Endothelial cell of umbilical vein (primary cell): ENCODE results near the gene ADIRF. TPM values are rescaled to one million over a fixed set of nuclear protein-coding genes. Genes with fewer than 3 reads are reported as not detected.

Experiments used
- BruUV-seq: library from RNA; stranded (reverse); fragments of 400-500 nt; replicated peaks from 2 replicates; lab custom pipeline; 2021; lab: Mats Ljungman, UMichigan
- CTCF ChIA-PET: fragments of 300-600, 350-600 bp; sonication (Branson Sonifier 250); formaldehyde crosslinking; loops from one replicate; lab custom pipeline; 2021; ENCODE audit warnings: antibody characterized with exemption, inconsistent platforms; lab: Charles Lee
- POLR2A ChIA-PET: fragments of 300-600, 350-600 bp; sonication (Branson Sonifier 250); formaldehyde crosslinking; loops from one replicate; lab custom pipeline; 2021; ENCODE audit warnings: antibody characterized with exemption, inconsistent platforms; lab: Charles Lee
- DNase-seq: peaks from one replicate; pipeline ENCODE4 v3.0.0-alpha.2; 2011; ENCODE audit warnings: low read depth, low spot score
- FAIRE-seq: peaks from 2 replicates; lab custom pipeline; 2011; peaks lifted over from hg19 to GRCh38; lab: Jason Lieb, UNC
- H2AFZ ChIP-seq: 2 replicates; pipeline ENCODE4 v1.6.0; 2012; ENCODE audit warnings: low read depth, low read length, control low read depth, inconsistent platforms
- H3K27ac ChIP-seq: 2 replicates; pipeline ENCODE4 v1.5.1; 2011; ENCODE audit warnings: low read depth, mild to moderate bottlenecking, control low read depth, low read length, moderate library complexity; ENCODE audit not compliant: insufficient read depth
- H3K27me3 ChIP-seq, 2 experiments: 2 replicates each; pipeline versions ENCODE4 v1.6.0 to v1.6.1; 2011; ENCODE audit warnings: low read length in 2 of 2, mixed read lengths in 1 of 2; ENCODE audit not compliant: control insufficient read depth in 2 of 2, insufficient read depth in 2 of 2
- H3K36me3 ChIP-seq, 2 experiments: 2 replicates in 1 of 2; 3 replicates in 1 of 2; pipeline ENCODE4 v1.5.1; 2011; ENCODE audit warnings: low read length in 2 of 2, mild to moderate bottlenecking in 1 of 2, moderate library complexity in 1 of 2; ENCODE audit not compliant: control insufficient read depth in 2 of 2, insufficient read depth in 2 of 2; ENCODE audit errors: extremely low read depth in 1 of 2
- H3K4me1 ChIP-seq: 3 replicates; pipeline ENCODE4 v1.5.1; 2011; ENCODE audit warnings: mild to moderate bottlenecking, low read length; ENCODE audit not compliant: control insufficient read depth, insufficient read depth; ENCODE audit errors: extremely low read depth
- H3K4me2 ChIP-seq: 2 replicates; pipeline ENCODE4 v1.6.1; 2011; ENCODE audit warnings: low read length, control low read depth, mixed read lengths; ENCODE audit not compliant: insufficient read depth
- H3K4me3 ChIP-seq, 3 experiments: fragments of 200-600 bp in 1 of 3; sonication (generic), shearing (Covaris generic) in 1 of 3; replicated peaks in 1 of 3; 2 replicates each; pipeline ENCODE4 v1.5.1; 2011 to 2016; ENCODE audit warnings: control low read depth in 3 of 3, low read length in 3 of 3, mild to moderate bottlenecking in 2 of 3, inconsistent platforms in 1 of 3, low read depth in 1 of 3, moderate library complexity in 1 of 3; ENCODE audit not compliant: insufficient read depth in 1 of 3
- H3K79me2 ChIP-seq: 2 replicates; pipeline ENCODE4 v1.6.0; 2012; ENCODE audit warnings: low read length, inconsistent platforms; ENCODE audit not compliant: control insufficient read depth, insufficient read depth
- H3K9ac ChIP-seq: replicated peaks from 2 replicates; pipeline ENCODE3; 2011; ENCODE audit warnings: low read length, control low read depth; ENCODE audit not compliant: insufficient read depth; ENCODE audit errors: extremely low read depth
- H3K9me1 ChIP-seq: replicated peaks from 3 replicates; pipeline ENCODE4 v1.6.0; 2011; ENCODE audit warnings: mild to moderate bottlenecking, low read length; ENCODE audit not compliant: control insufficient read depth, insufficient read depth; ENCODE audit errors: extremely low read depth
- H3K9me3 ChIP-seq: replicated peaks from 2 replicates; pipeline ENCODE4 v1.5.1; 2012; ENCODE audit warnings: low read length, inconsistent platforms; ENCODE audit not compliant: control insufficient read depth, insufficient read depth
- H4K20me1 ChIP-seq: replicated peaks from 2 replicates; pipeline ENCODE3; 2011; ENCODE audit warnings: mild to moderate bottlenecking, low read length; ENCODE audit not compliant: control insufficient read depth, insufficient read depth; ENCODE audit errors: extremely low read depth
- EZH2 ChIP-seq: IDR thresholded peaks from 2 replicates; pipeline ENCODE4 v1.6.1; 2012; ENCODE audit warnings: borderline replicate concordance, low read depth, mild to moderate bottlenecking, moderate library complexity, low read length, inconsistent platforms; ENCODE audit not compliant: severe bottlenecking
- GATA2 ChIP-seq: IDR thresholded peaks from 2 replicates; pipeline ENCODE4 v1.7.0; 2011; ENCODE audit warnings: low read depth, mild to moderate bottlenecking, moderate library complexity, mixed read lengths, low read length; ENCODE audit not compliant: insufficient read length, insufficient read depth
- JUN ChIP-seq: IDR thresholded peaks from 2 replicates; pipeline ENCODE4 v1.6.1; 2011; ENCODE audit warnings: borderline replicate concordance, low read depth; ENCODE audit not compliant: insufficient read length, insufficient read depth
- POLR2A ChIP-seq: IDR thresholded peaks from 2 replicates; pipeline ENCODE4 v1.6.1; 2012; ENCODE audit warnings: low read depth, mild to moderate bottlenecking, control low read depth, low read length
- POLR2AphosphoS5 ChIP-seq: IDR thresholded peaks from 2 replicates; pipeline ENCODE4 v1.6.1; 2012; ENCODE audit warnings: low read depth, mild to moderate bottlenecking, control low read depth, low read length, moderate library complexity; ENCODE audit not compliant: insufficient read depth
- dilution Hi-C: fragments of 300-500 bp; cut with MboI; formaldehyde crosslinking; loops from one replicate; pipeline ENCODE4 v1.15.0; 2019; ENCODE audit warnings: low sequenced_read_pairs; ENCODE audit not compliant: extremely low pct_ligation_motif_present
- intact Hi-C: fragments of 100-400 bp; cut with micrococcal nuclease; formaldehyde crosslinking; loops from one replicate; pipeline ENCODE4 v1.10.0; 2022
- polyA plus RNA-seq, 4 experiments: library from polyadenylated mRNA; depleted of rRNA in 3 of 4; stranded (reverse) in 3 of 4; unstranded in 1 of 4; fragments of >200 nt; gene quantifications; 2 replicates each; pipeline versions ENCODE4 v1.2.1 to v1.2.3, GENCODE V29; 2011 to 2012; ENCODE audit warnings: missing spikeins in 1 of 4
- total RNA-seq: library from RNA; stranded (reverse); gene quantifications from 2 replicates; pipeline ENCODE4 v1.2.3, GENCODE V29; 2021
- TF ChIP-seq, protein P1 (sequence below), 2 donors: IDR thresholded peaks; 1 replicate in 1 of 2; 2 replicates in 1 of 2; pipeline ENCODE4 v1.5.1; 2011; ENCODE audit warnings: low read length in 2 of 2, mild to moderate bottlenecking in 2 of 2, moderate library complexity in 2 of 2, control low read depth in 1 of 2, inconsistent platforms in 1 of 2, low read depth in 1 of 2; ENCODE audit not compliant: insufficient read depth in 1 of 2; ENCODE audit errors: extremely low read depth in 1 of 2
- TF ChIP-seq, protein P2 (sequence below): IDR thresholded peaks from 2 replicates; pipeline ENCODE4 v1.6.1; 2011; ENCODE audit not compliant: insufficient read depth, insufficient read length

The ADIRF gene
- total and polyA plus RNA-seq, 2 donors (not counting 3 experiments of a cell fraction or from before 2014, with no cell fraction given), result 3.7 to 4.4 TPM

DNA sequence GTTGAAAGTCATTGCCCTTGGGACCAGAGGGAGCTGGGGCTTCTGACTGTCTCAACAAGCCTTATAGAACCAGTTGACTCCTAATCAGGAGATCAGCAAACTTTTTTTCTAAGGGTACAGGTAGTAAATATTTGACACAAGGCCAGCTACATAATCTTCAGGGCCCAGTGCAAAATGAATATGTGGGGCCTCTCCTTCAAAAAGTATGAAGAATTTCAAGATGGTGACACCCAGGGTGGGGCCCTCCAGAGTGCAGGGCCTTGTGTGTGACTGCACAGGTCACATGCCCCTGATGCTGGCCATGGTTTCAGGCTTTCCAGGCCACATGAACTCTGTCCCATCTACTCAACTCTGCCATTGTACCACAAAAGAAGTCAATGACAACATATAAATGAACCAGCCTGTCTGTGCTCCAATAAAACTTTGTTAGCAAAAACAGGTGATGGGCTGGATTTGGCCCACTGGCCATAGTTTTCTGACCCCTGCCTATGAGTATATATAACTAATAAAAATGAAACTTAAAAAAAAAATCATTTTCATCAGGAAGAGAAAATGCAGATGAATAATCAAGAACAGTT, 17.0 kb upstream of the ADIRF start:
- Histone ChIP-seq H3K9me3 (no peaks in the 10 kb centered on the region), H3K4me3 (no peak overlapping the region), H3K9me1 (no peaks in the 10 kb centered on the region), H3K79me2 (peaks cover 88% of the 10 kb centered on the region), H3K27me3 (no peaks in the 10 kb centered on the region), H3K4me2 (no peak overlapping the region), H3K4me1 (peaks cover 28% of the 10 kb centered on the region), H3K9ac (no peak overlapping the region), H2AFZ (no peak overlapping the region), H3K36me3 (peaks cover 0 to 6% of the 10 kb centered on the region in 2 experiments), H4K20me1 (no peaks in the 10 kb centered on the region), H3K27ac (no peak overlapping the region)
- FAIRE-seq, result no peak
- intact Hi-C loops (loop anchor here (10.0 kb wide), 1 partner anchor 1934 kb away; the partner anchor contains the start of gene STAMBPL1), dilution Hi-C loops (no loop called here)
- no peak for DNase-seq
- TF ChIP-seq JUN (no peak), POLR2A (peak; percentile 19)
- TF ChIP-seq, protein P1, sequence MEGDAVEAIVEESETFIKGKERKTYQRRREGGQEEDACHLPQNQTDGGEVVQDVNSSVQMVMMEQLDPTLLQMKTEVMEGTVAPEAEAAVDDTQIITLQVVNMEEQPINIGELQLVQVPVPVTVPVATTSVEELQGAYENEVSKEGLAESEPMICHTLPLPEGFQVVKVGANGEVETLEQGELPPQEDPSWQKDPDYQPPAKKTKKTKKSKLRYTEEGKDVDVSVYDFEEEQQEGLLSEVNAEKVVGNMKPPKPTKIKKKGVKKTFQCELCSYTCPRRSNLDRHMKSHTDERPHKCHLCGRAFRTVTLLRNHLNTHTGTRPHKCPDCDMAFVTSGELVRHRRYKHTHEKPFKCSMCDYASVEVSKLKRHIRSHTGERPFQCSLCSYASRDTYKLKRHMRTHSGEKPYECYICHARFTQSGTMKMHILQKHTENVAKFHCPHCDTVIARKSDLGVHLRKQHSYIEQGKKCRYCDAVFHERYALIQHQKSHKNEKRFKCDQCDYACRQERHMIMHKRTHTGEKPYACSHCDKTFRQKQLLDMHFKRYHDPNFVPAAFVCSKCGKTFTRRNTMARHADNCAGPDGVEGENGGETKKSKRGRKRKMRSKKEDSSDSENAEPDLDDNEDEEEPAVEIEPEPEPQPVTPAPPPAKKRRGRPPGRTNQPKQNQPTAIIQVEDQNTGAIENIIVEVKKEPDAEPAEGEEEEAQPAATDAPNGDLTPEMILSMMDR (IDR thresholded peaks at IDR 0.05; ENCODE audit: extremely low read depth in 1 of 2, insufficient read depth in 1 of 2, low read depth in 1 of 2, low read length in 2 of 2), result no peak
- CTCF ChIA-PET, result interaction anchor here (1.7 to 2.4 kb wide), 2 partner anchors 9 to 15 kb away, joined by 6 to 7 read pairs; no protein-coding TSS in a partner anchor
- no TSS peak for BruUV-seq
- POLR2A ChIA-PET, result no interaction called here

DNA sequence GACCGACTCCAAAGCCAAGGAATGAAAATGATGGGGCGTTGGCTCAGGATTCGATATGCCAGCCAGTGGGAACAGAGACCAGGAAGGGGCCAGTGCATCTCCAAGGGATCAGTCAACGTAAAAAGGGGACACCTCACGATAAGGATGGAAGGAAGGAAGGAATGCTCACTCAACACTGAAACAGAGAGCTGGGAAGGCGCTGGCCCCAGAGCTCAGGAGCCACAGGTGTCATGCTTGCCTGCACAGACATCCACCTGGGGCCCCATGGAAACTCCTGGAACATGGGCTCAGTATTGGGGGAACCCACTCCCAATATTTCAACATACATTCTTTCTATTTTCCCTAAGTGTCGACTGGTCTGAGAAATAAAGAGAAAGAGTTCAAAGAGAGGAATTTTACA, 16.2 kb upstream of the ADIRF start:
- H3K9ac ChIP-seq, result no peak overlapping the region
- no peak overlapping the region for H2AFZ ChIP-seq
- dilution Hi-C loops (no loop called here), intact Hi-C loops (loop anchor here (10.0 kb wide), 1 partner anchor 1933 kb away; the partner anchor contains the start of gene STAMBPL1)
- H3K36me3 ChIP-seq, result peaks cover 0 to under 1% of the 10 kb centered on the region in 2 experiments
- DNase-seq (no peak), FAIRE-seq (no peak)
- no peaks in the 10 kb centered on the region for H3K9me3 ChIP-seq
- CTCF ChIA-PET, result interaction anchor here (1.0 to 2.4 kb wide), 2 partner anchors 8 to 14 kb away, joined by 3 to 7 read pairs; no protein-coding TSS in a partner anchor
- no peak overlapping the region for H3K4me2 ChIP-seq
- H3K27me3 ChIP-seq, result no peaks in the 10 kb centered on the region
- TF ChIP-seq POLR2A (no peak), EZH2 (no peak), GATA2 (no peak), POLR2AphosphoS5 (no peak), JUN (no peak)
- TF ChIP-seq, protein P1 (IDR thresholded peaks at IDR 0.05; ENCODE audit: extremely low read depth in 1 of 2, insufficient read depth in 1 of 2, low read depth in 1 of 2, low read length in 2 of 2), result no peak
- TF ChIP-seq, protein P2, sequence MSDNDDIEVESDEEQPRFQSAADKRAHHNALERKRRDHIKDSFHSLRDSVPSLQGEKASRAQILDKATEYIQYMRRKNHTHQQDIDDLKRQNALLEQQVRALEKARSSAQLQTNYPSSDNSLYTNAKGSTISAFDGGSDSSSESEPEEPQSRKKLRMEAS, result no peak
- no peak overlapping the region for H3K4me3 ChIP-seq
- no TSS peak for BruUV-seq
- no peak overlapping the region for H3K27ac ChIP-seq
- POLR2A ChIA-PET, result no interaction called here
- H3K9me1 ChIP-seq, result no peaks in the 10 kb centered on the region
- H4K20me1 ChIP-seq, result no peaks in the 10 kb centered on the region
- H3K79me2 ChIP-seq, result peaks cover 88% of the 10 kb centered on the region
- peaks cover 36% of the 10 kb centered on the region for H3K4me1 ChIP-seq
